ENCODE data around the gene FARS2. TPM values are rescaled to one million over a fixed set of nuclear protein-coding genes. Genes with fewer than 3 reads are reported as not detected.

FARS2 gene
- total and polyA plus RNA-seq, 2 of the 13 experiments (the other 11 are each of a cell fraction or from before 2014, with no cell fraction given): 15.4 to 26.0 TPM

DNA sequence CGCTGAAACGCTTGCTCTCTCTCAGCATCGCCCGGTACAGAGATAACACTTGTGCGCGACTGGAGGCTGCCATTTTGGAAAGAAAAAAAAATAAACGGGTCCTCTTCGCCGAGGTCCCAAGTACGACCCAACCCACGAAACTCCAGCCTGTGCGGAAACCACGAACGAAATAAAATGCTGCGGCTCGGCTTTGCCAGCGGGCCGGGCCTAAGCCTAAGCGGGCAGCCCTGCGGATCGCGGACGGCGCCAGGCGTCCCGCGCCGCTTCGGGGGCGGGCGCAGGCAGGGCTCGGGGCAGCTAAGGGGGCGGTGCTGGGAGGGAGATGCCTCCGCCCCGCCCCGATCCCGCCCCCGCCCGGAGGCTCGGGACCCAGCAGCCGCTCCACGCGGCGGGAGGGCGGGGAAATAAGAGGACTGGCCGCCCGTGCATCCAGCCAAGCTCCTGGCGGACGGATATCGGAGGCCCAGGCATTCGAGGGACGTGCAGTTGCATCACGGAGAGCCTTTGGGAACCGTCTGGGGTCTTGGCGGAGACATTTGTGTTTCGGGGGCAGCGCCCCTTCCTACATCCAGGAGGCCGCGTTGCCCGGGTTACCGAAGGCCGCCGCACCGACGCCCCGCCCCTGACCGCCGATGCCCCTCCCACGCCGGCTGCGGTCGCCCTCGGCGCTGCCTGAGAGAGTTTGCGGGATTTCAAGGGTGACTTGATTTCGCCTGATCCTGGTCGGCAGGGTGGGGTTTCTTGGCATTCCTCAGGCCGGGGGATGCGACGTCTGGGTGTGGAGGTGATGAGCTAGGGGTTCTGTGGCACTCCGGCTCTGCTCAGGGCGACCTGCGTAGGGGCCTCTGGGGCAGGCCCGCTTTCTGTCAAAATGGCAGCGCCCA lies at the start of gene FARS2, which contains the start of gene LYRM4 (continued):
- TF ChIP-seq ZNF367 (CRISPR knock-in tag; IDR thresholded peaks at IDR 0.05; ENCODE audit: borderline replicate concordance) (0 out of 2 replicates have a peak, but pooled peaks have one; percentile 78), LCORL (IDR thresholded peaks at IDR 0.05) (no peak), LCORL (CRISPR knock-in tag; IDR thresholded peaks at IDR 0.05) (peak; percentile 30; the same call in 1 of the 2 replicates), TAF15 (IDR thresholded peaks at IDR 0.05; ENCODE audit: low read depth, low read length, poor library complexity, severe bottlenecking) (peak; percentile 77), NFKB2 (CRISPR knock-in tag; IDR thresholded peaks at IDR 0.05; ENCODE audit: borderline replicate concordance) (peak; percentile 59; the same call in 1 of the 2 replicates), BHLHE40 (IDR thresholded peaks at IDR 0.05; ENCODE audit: low read length) (no peak), TCF12 (IDR thresholded peaks at IDR 0.05) (no peak), TCF12 (CRISPR knock-in tag; IDR thresholded peaks at IDR 0.05) (0 out of 2 replicates have a peak, but pooled peaks have one; percentile 8), MAF1 (CRISPR knock-in tag; IDR thresholded peaks at IDR 0.05; ENCODE audit: borderline replicate concordance) (peak; percentile 70; the same call in 1 of the 2 replicates), ATF7 (IDR thresholded peaks at IDR 0.05) (no peak), ATF7 (CRISPR knock-in tag; IDR thresholded peaks at IDR 0.05) (no peak), NFRKB (IDR thresholded peaks at IDR 0.05) (0 out of 2 replicates have a peak, but pooled peaks have one; percentile 31), THAP11 (CRISPR knock-in tag; IDR thresholded peaks at IDR 0.05) (peak; percentile 78), CBX1 (IDR thresholded peaks at IDR 0.05; ENCODE audit: low read depth) (peak; percentile 26), ZNF431 (CRISPR knock-in tag; IDR thresholded peaks at IDR 0.05; ENCODE audit: borderline replicate concordance, low read depth) (peak; percentile 6; the same call in 1 of the 2 replicates), U2AF1 (optimal IDR thresholded peaks at IDR 0.05; ENCODE audit: low read depth, low read length) (peak; percentile 98), FOXJ3 (CRISPR knock-in tag; IDR thresholded peaks at IDR 0.05; ENCODE audit: borderline replicate concordance) (0 out of 2 replicates have a peak, but pooled peaks have one; percentile 44), XRCC5 (optimal IDR thresholded peaks at IDR 0.05; ENCODE audit: low read length) (peak; percentile 94), ZNF614 (CRISPR knock-in tag; IDR thresholded peaks at IDR 0.05; ENCODE audit: borderline replicate concordance) (no peak)
- TF ChIP-seq, protein P1, sequence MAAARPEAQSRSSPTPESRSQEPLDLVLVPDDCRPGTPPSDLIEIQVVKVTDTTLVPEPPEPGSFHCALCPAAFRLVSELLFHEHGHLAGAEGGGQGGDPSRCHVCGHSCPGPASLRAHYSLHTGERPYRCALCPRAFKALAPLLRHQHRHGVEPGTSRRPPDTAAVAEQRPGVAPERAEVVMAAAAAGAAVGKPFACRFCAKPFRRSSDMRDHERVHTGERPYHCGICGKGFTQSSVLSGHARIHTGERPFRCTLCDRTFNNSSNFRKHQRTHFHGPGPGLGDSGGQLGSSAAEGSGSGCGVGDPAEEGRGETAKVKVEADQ (CRISPR knock-in tag; IDR thresholded peaks at IDR 0.05; ENCODE audit: borderline replicate concordance): peak; percentile 51; the same call in 1 of the 2 replicates
- TF ChIP-seq, protein P2, sequence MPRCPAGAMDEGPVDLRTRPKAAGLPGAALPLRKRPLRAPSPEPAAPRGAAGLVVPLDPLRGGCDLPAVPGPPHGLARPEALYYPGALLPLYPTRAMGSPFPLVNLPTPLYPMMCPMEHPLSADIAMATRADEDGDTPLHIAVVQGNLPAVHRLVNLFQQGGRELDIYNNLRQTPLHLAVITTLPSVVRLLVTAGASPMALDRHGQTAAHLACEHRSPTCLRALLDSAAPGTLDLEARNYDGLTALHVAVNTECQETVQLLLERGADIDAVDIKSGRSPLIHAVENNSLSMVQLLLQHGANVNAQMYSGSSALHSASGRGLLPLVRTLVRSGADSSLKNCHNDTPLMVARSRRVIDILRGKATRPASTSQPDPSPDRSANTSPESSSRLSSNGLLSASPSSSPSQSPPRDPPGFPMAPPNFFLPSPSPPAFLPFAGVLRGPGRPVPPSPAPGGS (CRISPR knock-in tag; IDR thresholded peaks at IDR 0.05): peak; percentile 83
- TF ChIP-seq, protein P3, sequence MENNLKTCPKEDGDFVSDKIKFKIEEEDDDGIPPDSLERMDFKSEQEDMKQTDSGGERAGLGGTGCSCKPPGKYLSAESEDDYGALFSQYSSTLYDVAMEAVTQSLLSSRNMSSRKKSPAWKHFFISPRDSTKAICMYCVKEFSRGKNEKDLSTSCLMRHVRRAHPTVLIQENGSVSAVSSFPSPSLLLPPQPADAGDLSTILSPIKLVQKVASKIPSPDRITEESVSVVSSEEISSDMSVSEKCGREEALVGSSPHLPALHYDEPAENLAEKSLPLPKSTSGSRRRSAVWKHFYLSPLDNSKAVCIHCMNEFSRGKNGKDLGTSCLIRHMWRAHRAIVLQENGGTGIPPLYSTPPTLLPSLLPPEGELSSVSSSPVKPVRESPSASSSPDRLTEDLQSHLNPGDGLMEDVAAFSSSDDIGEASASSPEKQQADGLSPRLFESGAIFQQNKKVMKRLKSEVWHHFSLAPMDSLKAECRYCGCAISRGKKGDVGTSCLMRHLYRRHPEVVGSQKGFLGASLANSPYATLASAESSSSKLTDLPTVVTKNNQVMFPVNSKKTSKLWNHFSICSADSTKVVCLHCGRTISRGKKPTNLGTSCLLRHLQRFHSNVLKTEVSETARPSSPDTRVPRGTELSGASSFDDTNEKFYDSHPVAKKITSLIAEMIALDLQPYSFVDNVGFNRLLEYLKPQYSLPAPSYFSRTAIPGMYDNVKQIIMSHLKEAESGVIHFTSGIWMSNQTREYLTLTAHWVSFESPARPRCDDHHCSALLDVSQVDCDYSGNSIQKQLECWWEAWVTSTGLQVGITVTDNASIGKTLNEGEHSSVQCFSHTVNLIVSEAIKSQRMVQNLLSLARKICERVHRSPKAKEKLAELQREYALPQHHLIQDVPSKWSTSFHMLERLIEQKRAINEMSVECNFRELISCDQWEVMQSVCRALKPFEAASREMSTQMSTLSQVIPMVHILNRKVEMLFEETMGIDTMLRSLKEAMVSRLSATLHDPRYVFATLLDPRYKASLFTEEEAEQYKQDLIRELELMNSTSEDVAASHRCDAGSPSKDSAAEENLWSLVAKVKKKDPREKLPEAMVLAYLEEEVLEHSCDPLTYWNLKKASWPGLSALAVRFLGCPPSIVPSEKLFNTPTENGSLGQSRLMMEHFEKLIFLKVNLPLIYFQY (CRISPR knock-in tag; IDR thresholded peaks at IDR 0.05; ENCODE audit: borderline replicate concordance): peak; percentile 22; the same call in 1 of the 2 replicates
- TF ChIP-seq, protein P4, sequence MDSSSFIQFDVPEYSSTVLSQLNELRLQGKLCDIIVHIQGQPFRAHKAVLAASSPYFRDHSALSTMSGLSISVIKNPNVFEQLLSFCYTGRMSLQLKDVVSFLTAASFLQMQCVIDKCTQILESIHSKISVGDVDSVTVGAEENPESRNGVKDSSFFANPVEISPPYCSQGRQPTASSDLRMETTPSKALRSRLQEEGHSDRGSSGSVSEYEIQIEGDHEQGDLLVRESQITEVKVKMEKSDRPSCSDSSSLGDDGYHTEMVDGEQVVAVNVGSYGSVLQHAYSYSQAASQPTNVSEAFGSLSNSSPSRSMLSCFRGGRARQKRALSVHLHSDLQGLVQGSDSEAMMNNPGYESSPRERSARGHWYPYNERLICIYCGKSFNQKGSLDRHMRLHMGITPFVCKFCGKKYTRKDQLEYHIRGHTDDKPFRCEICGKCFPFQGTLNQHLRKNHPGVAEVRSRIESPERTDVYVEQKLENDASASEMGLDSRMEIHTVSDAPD (CRISPR knock-in tag; IDR thresholded peaks at IDR 0.05): 0 out of 2 replicates have a peak, but pooled peaks have one; percentile 18

All from HepG2 (cell line).